ENCODE results near the gene DAO.

DAO gene

GRCh38 chr12:108876550-108876949 is 3.3 kb upstream of the DAO start:
- no peak for FAIRE-seq

GRCh38 chr12:108881953-108882352 is 2.1 kb downstream of the DAO start:
- FAIRE-seq = no peak

DNA sequence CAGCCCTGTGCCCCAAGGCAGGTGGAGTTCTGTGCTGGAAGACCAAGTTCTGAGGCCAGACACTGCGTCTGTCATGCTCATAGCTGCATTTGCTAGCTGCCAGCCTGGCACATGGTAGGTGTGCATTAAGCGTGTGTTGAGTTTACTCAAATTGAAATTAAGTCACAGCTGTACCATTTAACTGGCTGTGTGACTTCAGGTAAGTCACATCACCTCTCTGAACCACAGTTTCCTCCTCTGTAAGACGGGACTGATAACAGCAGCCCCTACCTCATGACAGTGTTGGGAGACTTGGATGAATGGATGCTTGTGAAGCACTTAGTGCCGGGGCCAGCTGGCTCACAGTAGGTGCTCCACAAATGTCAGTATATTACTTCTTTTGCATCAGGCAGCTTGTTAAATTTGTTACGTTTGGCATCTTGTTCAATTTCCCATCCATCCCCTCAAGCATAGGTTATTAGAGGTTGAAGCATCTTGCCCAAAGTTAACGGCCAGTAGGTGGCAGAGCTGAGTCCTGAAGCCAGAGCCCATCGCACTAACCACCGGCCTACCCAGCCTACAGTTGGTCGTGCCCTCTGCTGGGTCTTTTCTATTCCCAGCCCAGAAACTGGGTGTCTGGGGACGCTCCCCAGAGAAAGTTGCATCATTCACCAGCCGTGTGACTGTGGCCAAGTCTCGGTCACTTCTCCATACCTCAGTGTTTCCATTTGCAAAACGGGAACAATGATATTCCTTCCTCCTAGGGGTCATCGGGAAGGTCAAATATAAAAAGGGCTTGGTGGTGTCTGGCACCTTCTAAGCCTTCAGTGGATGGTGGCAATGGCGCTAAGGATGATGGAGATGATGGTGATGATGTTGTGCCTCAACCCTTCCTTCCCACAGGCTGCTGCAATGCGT is 4.5 kb downstream of the DAO start:
- FAIRE-seq = no peak

DNA sequence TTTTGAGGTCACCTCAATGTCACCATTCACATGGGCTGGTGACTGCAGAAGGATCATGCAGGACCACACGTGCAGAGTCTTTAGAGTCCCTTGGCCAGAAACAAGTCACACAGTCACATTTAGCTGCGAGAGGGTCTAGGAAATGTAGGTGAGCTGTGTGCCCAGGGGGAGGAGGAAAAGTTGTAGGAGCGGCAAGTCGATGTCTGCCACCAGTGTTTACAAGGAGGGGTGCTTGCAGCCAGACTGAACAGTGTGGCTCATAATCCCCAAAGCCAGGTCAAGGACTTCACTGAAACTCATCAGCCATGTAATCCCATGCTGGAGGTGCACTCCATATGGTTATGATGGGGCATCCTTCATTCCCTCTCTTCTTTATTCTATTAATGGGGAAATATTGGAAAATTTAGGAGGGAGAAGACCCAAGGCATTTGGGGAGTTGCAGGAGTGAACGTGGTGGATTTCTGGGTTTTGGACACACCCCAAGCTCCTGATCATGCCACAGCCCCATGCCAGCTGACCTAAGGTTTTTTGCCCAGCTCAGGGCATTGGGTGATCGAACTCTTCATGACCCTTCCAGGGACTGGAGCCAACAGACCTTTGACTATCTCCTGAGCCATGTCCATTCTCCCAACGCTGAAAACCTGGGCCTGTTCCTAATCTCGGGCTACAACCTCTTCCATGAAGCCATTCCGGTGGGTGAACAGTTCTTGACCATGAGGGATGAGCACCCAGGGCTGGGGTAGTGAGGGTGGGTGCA is 7.2 kb downstream of the DAO start:
- FAIRE-seq = no peak

DNA sequence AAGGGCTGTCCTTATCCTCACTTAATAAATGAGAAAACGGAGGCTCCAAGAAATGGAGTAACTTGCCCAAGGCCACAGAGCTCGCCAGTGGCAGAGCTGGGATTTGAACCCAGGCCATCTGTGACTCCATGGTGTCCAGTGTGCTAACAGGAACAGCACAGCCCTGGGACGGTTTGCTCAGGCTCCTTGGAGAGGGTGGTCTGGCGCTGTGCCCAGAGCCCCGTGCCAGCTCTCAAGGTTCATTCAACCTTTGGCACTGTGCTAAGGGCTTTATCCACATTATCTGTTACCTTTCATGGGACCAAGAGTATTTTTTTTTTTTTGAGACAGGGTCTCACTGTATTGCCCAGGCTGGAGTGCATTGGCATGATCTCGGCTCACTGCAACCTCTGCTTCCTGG is 8.1 kb downstream of the DAO start:
- no peak for FAIRE-seq

- no peak for FAIRE-seq
These were observed 10.3 kb downstream of the DAO start for GRCh38 chr12:108890208-108890607.

- FAIRE-seq = no peak
These were observed 15.4 kb downstream of the DAO start for GRCh38 chr12:108895220-108895802.

DNA sequence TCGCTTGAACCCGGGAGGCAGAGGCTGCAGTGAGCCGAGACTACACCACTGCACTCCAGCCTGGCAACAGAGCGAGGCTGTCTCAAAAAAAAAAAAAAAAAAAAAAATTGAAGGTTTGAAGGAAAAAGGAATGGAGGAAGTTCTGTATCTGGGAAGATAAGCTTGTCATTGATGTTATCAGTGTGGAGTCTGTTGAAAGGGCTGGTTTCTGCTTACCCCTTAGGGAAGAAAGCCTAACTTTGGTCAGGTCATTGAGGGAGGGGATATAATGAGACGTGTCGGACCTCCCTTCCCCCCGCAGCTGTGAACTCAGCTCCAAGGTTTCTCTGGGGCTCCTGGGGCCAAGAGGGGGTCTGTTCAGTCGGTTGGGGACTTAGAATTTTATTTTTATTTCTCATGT is 16.4 kb downstream of the DAO start:
- no peak for FAIRE-seq

- FAIRE-seq = no peak
These were observed 16.9 kb downstream of the DAO start for GRCh38 chr12:108896817-108897216.

- FAIRE-seq = no peak
These were observed 19.3 kb downstream of the DAO start for GRCh38 chr12:108899145-108899544.

- no peak for FAIRE-seq
These were observed 25.8 kb downstream of the DAO start for GRCh38 chr12:108905725-108906124.

- no peak for FAIRE-seq
These were observed 27.1 kb downstream of the DAO start for GRCh38 chr12:108906971-108907370.

GRCh38 chr12:108907839-108908351 is 28.0 kb downstream of the DAO start:
- no peak for FAIRE-seq

DNA sequence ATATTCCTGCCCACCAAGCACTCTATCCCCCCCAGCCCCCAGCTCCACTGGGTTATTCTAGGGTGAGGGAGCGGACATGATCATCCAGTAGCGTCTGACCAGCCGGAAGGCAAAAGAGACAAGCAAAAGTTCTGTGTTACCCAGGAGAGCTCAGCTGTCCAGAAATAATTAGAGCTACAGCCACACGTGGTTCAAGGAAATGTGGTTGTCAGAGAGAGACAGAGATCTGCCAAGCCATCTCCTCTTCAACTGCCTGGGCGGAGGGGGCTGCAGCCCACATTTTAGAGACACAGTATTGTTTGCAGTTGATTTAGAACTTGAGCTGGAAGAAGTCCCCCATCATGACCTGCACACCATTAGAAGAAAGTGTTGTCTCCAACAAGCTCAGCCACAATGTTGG is 30.4 kb downstream of the DAO start:
- FAIRE-seq = no peak

GRCh38 chr12:108911915-108912314 is 32.0 kb downstream of the DAO start:
- no peak for FAIRE-seq

DNA sequence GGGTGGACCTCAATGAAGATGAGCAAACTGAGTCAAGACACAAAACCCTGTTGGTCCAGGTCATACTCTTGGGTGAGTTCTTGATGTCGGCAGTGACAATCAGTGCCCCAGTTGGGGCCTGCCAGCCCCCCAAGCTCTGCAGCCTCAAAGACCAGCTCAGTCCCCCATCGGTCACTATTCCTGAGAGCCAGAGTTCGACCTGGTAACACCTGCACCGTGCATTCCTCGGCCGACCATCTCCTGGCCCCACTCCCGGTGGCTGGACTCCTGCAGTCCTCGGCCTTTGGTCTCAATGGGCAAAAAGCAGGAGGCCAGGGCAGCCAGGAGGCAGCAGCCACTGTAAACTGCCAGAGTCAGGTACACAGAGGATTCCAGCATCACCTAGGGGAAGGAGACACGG is 32.5 kb downstream of the DAO start:
- FAIRE-seq = no peak

DNA sequence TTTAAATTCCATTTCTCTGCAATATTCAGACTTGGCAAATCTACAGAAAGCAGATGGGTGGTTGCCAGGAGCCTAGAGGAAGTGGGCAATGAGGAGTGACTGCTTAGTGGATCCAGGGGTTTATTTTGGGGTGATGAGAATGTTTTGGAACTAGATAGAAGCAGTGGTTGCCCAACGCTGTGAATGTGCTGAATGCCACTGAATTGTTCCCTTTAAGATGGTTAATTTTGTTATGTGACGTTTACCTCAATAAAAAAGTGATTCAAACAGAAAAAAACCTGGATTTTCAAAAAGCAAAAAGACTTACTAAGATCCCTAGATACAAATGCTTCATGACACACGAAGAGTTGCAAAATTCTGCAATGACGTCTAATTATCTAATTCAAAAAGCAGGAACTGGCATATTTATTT is 34.2 kb downstream of the DAO start:
- FAIRE-seq = no peak

GRCh38 chr12:108915632-108916133 is 35.8 kb downstream of the DAO start:
- no peak for FAIRE-seq

- no peak for FAIRE-seq
These were observed 36.4 kb downstream of the DAO start for GRCh38 chr12:108916336-108916735.

DNA sequence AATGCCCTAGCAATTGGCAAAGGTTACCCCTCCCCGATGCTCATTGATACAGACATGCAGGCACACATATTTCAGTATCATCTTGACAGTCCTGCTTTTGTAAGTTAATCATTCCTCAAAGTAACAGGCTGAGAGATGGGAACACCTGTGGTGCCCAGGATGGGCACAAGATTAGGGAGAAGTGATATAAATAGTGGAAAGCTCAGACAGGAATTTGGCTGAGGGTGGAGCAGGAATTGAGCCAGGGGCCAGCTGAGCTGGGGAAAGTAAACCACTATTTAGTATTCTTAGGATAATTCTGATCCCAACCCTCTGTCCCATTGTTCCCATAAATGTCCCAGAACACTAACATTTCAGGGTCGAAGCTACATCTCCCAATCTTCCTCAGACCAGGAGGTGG is 38.3 kb downstream of the DAO start:
- no peak for FAIRE-seq

DNA sequence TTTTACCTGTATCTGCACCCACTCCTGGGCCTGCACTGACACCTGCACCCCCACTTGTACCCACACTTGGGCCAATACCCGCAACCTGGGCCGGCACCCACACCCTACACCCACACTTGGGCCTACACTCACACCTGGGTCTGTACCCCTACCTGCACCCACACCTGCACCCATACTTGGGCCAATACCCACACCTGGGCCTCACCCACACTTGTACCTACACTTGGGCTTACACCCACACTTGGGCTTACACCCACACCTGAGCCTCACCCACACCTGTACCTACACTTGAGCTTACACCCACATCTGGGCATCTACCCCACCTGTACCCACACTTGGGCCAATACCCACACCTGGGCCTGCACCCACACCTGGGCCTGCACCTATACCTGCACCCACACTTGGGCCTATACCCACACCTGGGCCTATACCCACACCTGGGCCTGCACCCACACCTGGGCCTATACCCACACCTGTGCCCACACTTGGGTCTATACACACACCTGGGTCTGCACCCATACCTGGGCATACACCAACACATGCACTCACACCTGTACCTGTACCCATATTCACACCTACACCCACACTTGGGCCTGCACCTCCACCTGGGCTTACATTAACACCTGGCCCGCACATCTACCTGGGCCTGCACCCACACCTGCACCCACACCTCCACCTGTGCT is 39.2 kb downstream of the DAO start:
- FAIRE-seq = no peak

GRCh38 chr12:108921946-108922345 is 42.1 kb downstream of the DAO start:
- FAIRE-seq = no peak

GRCh38 chr12:108922918-108923317 is 43.0 kb downstream of the DAO start:
- FAIRE-seq = no peak

Data from TTC549 (cell line).